ENCODE measurements around the gene PTPRS. TPM values are rescaled to one million over a fixed set of nuclear protein-coding genes. Genes with fewer than 3 reads are reported as not detected.

Gene PTPRS
- total and polyA plus RNA-seq, 2 of the 13 experiments (the other 11 are each of a cell fraction or from before 2014, with no cell fraction given) = 32.7 to 43.9 TPM

- 0 out of 2 replicates have a peak, but pooled peaks have one; percentile 19 for TF ChIP-seq MAZ (IDR thresholded peaks at IDR 0.05; ENCODE audit: borderline replicate concordance, low read depth, low read length)
- no peak for TF ChIP-seq MAZ (CRISPR knock-in tag; IDR thresholded peaks at IDR 0.05; ENCODE audit: low read depth)
- peak; percentile 29; the same call in 1 of the 2 replicates for TF ChIP-seq PATZ1 (CRISPR knock-in tag; IDR thresholded peaks at IDR 0.05)
Measured at GRCh38 chr19:5293612-5294378, 46.8 kb downstream of the PTPRS start (continued).

- Histone ChIP-seq H3K27me3 (ENCODE audit: control insufficient read depth in 1 of 2, insufficient read depth in 2 of 2, low read length in 2 of 2) (no peaks in the 10 kb centered on the region), H3K4me3 (replicated peaks in 1 of 3; ENCODE audit: insufficient read depth in 1 of 3, low read depth in 2 of 3, low read length in 3 of 3) (peak overlapping the region; percentile 67 to 78 (median 77); a peak in 5 of 6 replicates), H3K9ac (ENCODE audit: insufficient read depth, low read depth, low read length) (peak overlapping the region; percentile 82), H2AFZ (ENCODE audit: low read length) (no peak overlapping the region), H3K79me2 (ENCODE audit: insufficient read depth, low read length) (peaks cover 6% of the 10 kb centered on the region), H3K4me1 (ENCODE audit: insufficient read depth, low read length) (peaks cover 65% of the 10 kb centered on the region), H3K36me3 (replicated peaks in 1 of 2; ENCODE audit: control insufficient read depth in 1 of 2, insufficient read depth in 2 of 2, low read length in 2 of 2) (no peaks in the 10 kb centered on the region), H4K20me1 (ENCODE audit: insufficient read depth, low read length) (peaks cover 31% of the 10 kb centered on the region), H3K9me3 (ENCODE audit: low read length) (no peaks in the 10 kb centered on the region), H3K27ac (ENCODE audit: extremely low read length, insufficient read depth, low read length) (peak overlapping the region; percentile 71), H3K4me2 (ENCODE audit: low read depth, low read length) (peak overlapping the region; percentile 97)
- DNase-seq (ENCODE audit: low spot score) (no peak), ATAC-seq (peak; percentile 68), FAIRE-seq (no peak)
- intact Hi-C loops (cut with micrococcal nuclease; ENCODE audit: unreplicated experiment) (no loop called here), in situ Hi-C loops (cut with HindIII; ENCODE audit: extremely low pct_ligation_motif_present, low pct_unique_long_range_greater_than_20kb) (no loop called here)
- 61% methylated on average over 8 of the region's 70 CpGs for WGBS (ENCODE audit: low lambda C conversion rate)
- CTCF ChIA-PET (ENCODE audit: low intra/inter-chr PET ratio, low total read pairs) = no interaction called here
- BruUV-seq (replicated peaks) = no TSS peak
- POLR2A ChIA-PET = interaction anchor here (1.0 kb wide), 1 partner anchor 47 kb away, joined by 3 read pairs; the partner anchor contains the start of gene PTPRS
- no peak for TF ChIP-seq NR3C1 (CRISPR knock-in tag; IDR thresholded peaks at IDR 0.05)
- TF ChIP-seq TOE1 (CRISPR knock-in tag; IDR thresholded peaks at IDR 0.05) = no peak
- no peak for TF ChIP-seq HIC2 (CRISPR knock-in tag; IDR thresholded peaks at IDR 0.05; ENCODE audit: low read depth)
- no peak for TF ChIP-seq ZMYM2 (CRISPR knock-in tag; IDR thresholded peaks at IDR 0.05)
- TF ChIP-seq PRDM15 (CRISPR knock-in tag; IDR thresholded peaks at IDR 0.05) = no peak
- TF ChIP-seq UBTF (CRISPR knock-in tag; IDR thresholded peaks at IDR 0.05) = peak; percentile 65; the same call in 1 of the 2 replicates
Measured at GRCh38 chr19:5292822-5293611, 47.6 kb downstream of the PTPRS start.

Measured in HepG2 (cell line).